GM12872 (cell line): ENCODE results near the gene RBM12.
A peak's percentile ranks its signal among the peaks of the same experiment; 100 is the strongest.

Experiments used
- TF ChIP-seq, protein P1 (sequence below): IDR thresholded peaks from 3 replicates; pipeline ENCODE4 v1.5.1; 2011; ENCODE audit warnings: low read depth, mild to moderate bottlenecking, low read length, moderate library complexity; ENCODE audit not compliant: insufficient read depth

The RBM12 gene

DNA sequence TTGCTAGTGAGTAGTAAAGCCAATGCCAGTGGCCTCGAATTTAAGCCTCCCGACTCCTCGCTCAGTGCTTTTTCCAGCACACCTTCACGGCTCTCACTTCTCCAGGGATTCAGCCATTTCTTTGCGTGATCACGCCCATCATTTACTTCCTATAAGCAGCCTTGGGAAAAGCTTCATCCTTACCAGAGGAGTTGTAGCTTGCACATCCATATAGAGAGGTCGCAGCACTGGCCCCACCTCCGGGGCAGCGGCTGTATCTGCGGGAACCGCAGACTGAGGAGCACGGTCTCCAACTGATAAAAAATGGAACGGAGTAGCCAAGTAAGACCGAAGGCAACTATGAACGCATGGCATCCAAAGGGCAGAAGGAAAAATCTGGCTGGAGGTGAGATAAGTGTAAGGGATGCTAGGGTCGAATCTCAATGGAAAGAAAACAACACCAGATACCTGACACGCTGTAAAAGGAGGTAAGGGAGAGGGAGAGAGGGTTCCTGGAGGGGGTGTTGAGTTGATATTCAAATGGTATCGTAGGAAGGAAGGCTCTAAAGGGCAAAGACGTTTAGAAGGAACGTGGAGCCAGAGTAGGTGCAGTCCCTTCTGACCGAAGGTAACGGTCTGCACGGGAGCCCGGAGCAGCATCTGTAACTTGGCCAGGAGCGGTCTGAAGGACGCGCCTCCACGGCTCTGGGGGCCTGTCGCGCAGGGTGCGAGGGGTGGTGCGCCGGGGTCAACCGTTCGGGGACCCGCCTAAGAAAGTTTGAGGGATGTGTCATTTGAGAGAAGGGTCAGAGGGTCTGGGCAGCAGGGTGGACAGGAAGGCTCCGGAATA lies 33.8 kb upstream of the RBM12 start:
- TF ChIP-seq, protein P1, sequence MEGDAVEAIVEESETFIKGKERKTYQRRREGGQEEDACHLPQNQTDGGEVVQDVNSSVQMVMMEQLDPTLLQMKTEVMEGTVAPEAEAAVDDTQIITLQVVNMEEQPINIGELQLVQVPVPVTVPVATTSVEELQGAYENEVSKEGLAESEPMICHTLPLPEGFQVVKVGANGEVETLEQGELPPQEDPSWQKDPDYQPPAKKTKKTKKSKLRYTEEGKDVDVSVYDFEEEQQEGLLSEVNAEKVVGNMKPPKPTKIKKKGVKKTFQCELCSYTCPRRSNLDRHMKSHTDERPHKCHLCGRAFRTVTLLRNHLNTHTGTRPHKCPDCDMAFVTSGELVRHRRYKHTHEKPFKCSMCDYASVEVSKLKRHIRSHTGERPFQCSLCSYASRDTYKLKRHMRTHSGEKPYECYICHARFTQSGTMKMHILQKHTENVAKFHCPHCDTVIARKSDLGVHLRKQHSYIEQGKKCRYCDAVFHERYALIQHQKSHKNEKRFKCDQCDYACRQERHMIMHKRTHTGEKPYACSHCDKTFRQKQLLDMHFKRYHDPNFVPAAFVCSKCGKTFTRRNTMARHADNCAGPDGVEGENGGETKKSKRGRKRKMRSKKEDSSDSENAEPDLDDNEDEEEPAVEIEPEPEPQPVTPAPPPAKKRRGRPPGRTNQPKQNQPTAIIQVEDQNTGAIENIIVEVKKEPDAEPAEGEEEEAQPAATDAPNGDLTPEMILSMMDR = no peak

DNA sequence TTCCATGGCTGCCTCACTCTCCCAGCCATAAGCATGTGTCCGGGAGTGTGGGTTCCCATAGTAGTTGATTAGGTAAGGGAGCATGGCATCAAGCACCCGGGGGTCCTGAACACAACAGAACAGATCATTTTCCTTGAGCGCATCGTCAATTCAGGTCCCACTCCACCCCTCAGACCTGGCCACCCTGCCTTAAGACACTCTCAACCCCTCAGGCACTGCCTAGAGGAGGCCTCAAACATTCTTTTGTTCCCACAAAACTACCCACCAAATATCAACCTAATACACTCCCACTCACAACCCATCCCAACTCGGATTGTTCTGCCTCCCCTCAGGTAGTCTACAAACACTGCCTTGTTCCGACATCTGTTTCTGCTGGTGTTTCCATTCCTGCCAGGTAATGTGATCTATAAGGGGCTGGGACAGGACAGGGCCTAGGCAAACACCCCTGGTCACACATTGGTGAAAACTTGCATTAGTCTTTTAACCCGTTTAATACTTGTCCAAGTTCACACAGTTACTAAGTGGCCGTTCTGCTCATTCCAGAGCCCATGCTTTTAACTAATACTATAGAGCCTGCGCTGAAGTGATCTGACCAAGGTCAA lies 33.1 kb upstream of the RBM12 start:
- TF ChIP-seq, protein P1 = no peak

DNA sequence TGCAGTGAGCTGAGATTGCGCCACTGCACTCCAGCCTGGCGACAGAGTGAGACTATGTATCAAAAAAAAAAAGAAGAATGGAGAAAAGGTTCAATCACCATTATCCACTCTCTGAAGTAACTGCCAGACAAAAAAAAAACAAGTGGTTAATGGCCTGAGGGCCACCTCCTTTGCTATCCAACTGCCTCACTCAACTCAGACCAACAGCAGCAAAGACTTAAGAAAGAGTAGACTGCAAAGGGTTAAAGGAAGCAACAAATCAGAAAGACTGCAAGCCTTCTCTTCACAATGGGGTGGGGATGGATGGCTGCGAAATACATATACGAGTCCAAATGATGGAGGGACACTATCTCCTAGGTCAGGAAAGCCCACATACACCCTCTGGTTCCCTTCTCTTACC lies 31.3 kb upstream of the RBM12 start:
- TF ChIP-seq, protein P1 = no peak

DNA sequence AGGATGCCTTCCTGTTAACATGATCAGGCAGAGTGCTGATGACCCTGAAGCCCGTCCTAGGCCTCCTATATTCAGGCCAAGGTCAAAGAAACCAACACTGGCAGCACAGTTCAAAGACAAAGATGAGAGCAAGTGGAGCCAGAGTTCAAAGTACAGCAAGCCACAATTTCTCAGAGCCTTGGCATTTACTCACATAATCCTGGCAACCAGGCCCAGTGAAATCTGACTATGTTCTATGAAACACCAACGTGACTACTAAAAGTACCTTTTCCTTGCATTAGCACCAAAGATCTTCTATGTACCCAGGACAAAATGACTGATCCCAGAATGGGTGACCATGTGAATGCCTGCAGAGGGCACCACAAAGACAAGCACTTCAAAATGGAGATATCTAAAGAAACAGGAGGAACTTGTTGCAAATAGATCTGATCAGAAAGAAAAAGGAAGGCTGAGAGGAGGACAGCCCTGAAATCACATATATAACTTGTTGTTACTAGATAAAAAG lies 30.6 kb upstream of the RBM12 start:
- TF ChIP-seq, protein P1 = no peak

DNA sequence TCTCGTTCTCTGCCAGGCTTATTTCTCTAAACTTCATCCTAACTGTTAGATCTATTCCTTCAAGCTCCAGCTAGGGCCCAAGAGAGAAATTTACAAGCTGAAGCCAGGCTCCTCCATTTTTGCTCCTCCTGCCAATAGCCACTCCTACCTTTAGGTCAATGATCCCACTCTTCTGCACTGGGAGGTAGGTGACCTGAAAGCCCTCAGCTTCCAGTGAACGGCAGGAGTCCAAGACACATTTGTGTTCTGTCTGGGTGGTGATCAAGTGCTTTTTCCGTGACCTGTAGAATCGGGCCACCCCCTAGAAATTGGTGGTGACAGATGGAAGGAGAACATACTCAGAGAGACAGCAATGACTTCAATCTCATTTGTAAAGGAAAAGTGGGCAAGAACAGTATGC lies 25.6 kb upstream of the RBM12 start:
- TF ChIP-seq, protein P1 = no peak

DNA sequence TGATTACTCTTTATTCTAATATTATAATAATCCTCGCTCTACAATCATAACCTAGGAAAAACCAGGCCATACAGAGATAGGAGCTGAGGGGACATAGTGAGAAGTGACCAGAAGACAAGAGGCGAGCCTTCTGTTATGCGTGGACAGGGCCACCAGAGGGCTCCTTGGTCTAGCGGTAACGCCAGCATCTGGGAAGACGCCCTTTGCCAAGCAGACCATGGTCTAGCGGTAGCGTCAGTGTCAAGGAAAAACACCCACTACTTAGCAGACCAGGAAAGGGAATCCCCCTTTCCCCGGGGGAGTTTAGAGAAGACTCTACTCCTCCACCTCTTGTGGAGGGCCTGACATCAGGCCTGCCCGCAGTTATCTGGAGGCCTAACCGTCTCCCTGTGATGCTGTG lies 22.2 kb upstream of the RBM12 start:
- TF ChIP-seq, protein P1 = peak; percentile 24; the same call in 1 of the 3 replicates

DNA sequence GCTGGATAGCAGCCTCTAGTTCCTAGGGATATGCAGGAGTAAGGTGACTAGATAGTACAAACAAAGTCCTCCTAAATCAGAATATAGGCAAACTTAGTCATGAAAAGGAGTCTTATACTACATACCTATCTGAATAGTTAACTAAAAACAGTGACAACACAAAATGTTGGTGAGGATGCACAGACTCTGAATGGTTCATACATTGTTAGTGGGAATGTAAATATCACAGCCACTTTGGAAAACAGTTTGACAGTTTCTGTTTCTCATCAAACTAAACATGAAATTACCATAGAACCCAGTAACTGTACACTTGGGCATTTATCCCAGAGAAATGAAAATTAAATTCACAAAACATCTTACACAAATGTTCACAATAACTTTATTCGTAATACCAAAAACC lies 17.3 kb upstream of the RBM12 start:
- TF ChIP-seq, protein P1 = no peak
